ENCODE data around the gene ATXN7L3B.

The ATXN7L3B gene

DNA sequence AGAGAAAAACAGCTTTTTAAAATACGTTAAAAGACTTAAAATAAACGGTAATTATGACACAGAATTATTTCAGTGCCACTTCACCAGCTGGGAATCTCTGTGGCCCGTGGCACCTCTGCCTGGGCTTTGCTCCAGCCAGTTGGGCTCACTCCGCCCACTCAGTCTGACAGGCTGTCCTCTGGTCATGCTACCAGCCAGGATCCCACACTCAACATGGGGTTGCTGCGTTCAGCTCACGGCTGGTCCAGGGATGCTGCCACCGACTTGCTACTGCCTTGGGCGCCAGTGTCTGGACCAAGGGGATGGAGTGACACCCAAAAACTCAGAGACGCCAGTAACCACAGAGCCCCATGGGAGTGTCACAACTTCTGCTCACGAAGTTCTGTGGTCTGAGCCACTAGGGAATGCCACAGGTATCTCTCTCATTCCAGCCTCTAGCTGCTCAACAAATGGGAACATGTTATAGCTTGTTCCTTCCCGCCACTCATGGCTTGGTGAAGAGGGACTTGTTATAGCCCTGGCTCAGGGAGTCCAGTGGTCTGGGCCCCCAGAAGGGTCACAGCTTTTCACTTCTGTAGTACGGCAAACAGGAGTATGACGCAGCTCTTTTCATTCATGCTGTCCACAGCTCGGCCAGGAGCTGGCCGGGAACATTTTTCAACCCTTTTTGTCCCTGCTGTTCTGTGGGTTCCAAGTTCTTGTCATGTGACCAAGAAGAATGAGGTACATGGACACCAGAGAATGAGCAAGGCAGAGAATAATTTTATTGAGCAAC, 23.4 kb upstream of the ATXN7L3B start:
- TF ChIP-seq Cebpa-rat (IDR thresholded peaks at IDR 0.05): no peak
- Histone ChIP-seq H3K9me3 (replicated peaks in 1 of 11) (peaks cover 0 to 1% (median 0%) of the 10 kb centered on the region in 11 experiments; a peak in 1 of 22 replicates), H3K9ac (no peak overlapping the region), H3K4me2 (no peak overlapping the region), H3K4me1 (no peaks in the 10 kb centered on the region), H3K27me3 (no peaks in the 10 kb centered on the region), H3K36me3 (no peaks in the 10 kb centered on the region), H3K4me3 (no peak overlapping the region), H3K27ac (no peak overlapping the region), H4K20me1 (no peaks in the 10 kb centered on the region)

- Histone ChIP-seq H3K4me2 (no peak overlapping the region), H3K9me3 (replicated peaks in 1 of 11) (no peaks in the 10 kb centered on the region), H3K27me3 (no peaks in the 10 kb centered on the region), H3K9ac (no peak overlapping the region), H4K20me1 (no peaks in the 10 kb centered on the region), H3K27ac (no peak overlapping the region), H3K4me1 (no peaks in the 10 kb centered on the region), H3K36me3 (no peaks in the 10 kb centered on the region), H3K4me3 (no peak overlapping the region)
- no peak for TF ChIP-seq Cebpa-rat (IDR thresholded peaks at IDR 0.05)
Observed at GRCh38 chr12:74515849-74516248, 21.8 kb upstream of the ATXN7L3B start.

DNA sequence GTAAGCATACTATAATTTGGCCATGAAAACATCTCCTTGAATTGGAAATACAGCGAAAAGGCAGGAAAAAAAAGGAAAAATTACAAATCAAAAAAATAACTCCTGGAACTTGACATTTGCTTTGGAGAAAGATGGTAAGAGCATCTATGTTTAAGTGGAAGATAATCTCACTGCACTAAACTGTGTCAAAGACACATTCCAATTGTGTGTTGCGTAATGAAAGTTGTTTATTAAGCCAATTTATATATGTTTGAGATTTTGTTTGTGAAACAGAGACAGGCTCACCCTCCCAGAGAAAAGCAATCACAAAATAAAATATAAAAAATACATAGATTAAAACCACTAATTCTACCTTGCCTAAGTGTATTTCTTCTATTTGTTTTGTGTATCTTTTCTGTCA, 11.1 kb upstream of the ATXN7L3B start:
- no peaks in the 10 kb centered on the region for H3K4me1 ChIP-seq
- no peak overlapping the region for H3K9ac ChIP-seq
- H4K20me1 ChIP-seq: no peaks in the 10 kb centered on the region
- TF ChIP-seq Cebpa-rat (IDR thresholded peaks at IDR 0.05): peak in 1 of 11 experiments; percentile 17; a peak in 1 of 22 replicates
- no peak overlapping the region for H3K4me3 ChIP-seq
- H3K36me3 ChIP-seq: no peaks in the 10 kb centered on the region
- no peaks in the 10 kb centered on the region for H3K27me3 ChIP-seq
- no peak overlapping the region for H3K4me2 ChIP-seq
- no peak overlapping the region for H3K27ac ChIP-seq
- H3K9me3 ChIP-seq (replicated peaks in 1 of 11): no peaks in the 10 kb centered on the region

DNA sequence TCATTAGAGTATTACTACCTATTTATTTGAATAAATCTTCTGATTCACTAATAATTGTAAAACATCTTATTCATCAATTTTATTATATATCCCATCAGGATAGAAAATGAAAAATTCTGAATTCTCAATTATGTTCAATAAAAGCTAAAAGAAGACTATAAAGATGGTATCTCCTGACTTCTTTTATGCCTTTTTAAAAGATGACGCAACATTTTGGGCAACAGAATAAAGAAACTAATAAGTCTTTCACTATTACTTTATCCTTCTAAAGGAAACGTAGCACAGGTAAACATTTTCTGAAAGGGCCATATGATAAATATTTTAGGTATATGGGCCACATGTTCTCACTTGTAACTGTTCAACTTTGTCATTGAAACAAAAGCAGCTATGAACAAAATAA, 10.1 kb upstream of the ATXN7L3B start:
- H3K9ac ChIP-seq: no peak overlapping the region
- H3K9me3 ChIP-seq (replicated peaks in 1 of 11): no peaks in the 10 kb centered on the region
- H3K27ac ChIP-seq: no peak overlapping the region
- H3K36me3 ChIP-seq: no peaks in the 10 kb centered on the region
- no peaks in the 10 kb centered on the region for H3K4me1 ChIP-seq
- H4K20me1 ChIP-seq: no peaks in the 10 kb centered on the region
- no peak for TF ChIP-seq Cebpa-rat (IDR thresholded peaks at IDR 0.05)
- H3K4me3 ChIP-seq: no peak overlapping the region
- no peak overlapping the region for H3K4me2 ChIP-seq
- no peaks in the 10 kb centered on the region for H3K27me3 ChIP-seq

DNA sequence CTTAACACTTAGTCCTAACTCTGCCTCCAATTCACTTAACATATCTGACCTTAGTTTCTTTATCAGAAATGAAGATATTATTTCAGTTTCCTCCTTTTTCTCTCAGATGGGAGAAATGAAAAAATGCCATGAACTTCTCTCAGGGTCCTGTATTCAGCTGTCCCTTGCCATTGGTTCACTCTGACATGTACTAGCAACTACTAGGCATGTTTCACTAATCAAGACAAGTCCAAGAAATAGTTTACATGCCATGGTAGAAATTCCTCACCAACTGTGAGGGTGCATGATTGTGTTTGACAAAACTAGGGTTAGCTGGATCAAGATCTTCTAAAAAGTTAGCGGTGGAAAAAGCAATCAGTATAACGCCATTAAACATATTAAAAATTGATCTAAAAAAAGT, 7.0 kb upstream of the ATXN7L3B start:
- no peaks in the 10 kb centered on the region for H3K4me1 ChIP-seq
- no peak overlapping the region for H3K4me3 ChIP-seq
- H3K4me2 ChIP-seq: no peak overlapping the region
- TF ChIP-seq Cebpa-rat (IDR thresholded peaks at IDR 0.05): no peak
- peaks cover 0 to 6% (median 0%) of the 10 kb centered on the region in 11 experiments; a peak in 4 of 22 replicates for H3K9me3 ChIP-seq (replicated peaks in 1 of 11)
- no peak overlapping the region for H3K27ac ChIP-seq
- H3K27me3 ChIP-seq: no peaks in the 10 kb centered on the region
- H3K36me3 ChIP-seq: no peaks in the 10 kb centered on the region
- no peak overlapping the region for H3K9ac ChIP-seq
- no peaks in the 10 kb centered on the region for H4K20me1 ChIP-seq

DNA sequence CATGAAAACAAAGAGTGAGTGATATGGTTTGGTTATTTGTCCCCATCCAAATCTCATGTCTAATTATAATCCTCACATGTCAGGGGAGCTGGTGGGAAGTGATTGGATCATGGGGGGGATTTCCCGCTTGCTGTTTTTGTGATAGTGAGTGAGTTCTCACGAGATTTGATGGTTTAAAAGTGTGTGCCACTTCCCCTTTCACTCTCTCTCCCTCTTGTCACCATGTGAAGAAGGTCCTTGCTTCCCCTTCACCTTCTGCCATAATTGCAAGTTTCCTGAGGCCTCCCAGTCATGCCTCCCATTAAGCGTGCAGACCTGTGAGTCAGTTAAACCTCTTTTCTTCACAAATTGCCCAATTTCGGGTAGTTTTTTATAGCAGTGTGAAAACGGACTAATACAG, 2.1 kb upstream of the ATXN7L3B start:
- no peak overlapping the region for H3K4me2 ChIP-seq
- H4K20me1 ChIP-seq: peaks cover 14 to 22% (median 19%) of the 10 kb centered on the region in 11 experiments
- H3K36me3 ChIP-seq: peaks cover 6 to 22% (median 18%) of the 10 kb centered on the region in 11 experiments; a peak in 19 of 22 replicates
- H3K9me3 ChIP-seq (replicated peaks in 1 of 11): peaks cover 0 to 18% (median 11%) of the 10 kb centered on the region in 11 experiments; a peak in 9 of 22 replicates
- no peak for TF ChIP-seq Cebpa-rat (IDR thresholded peaks at IDR 0.05)
- no peaks in the 10 kb centered on the region for H3K27me3 ChIP-seq
- no peak overlapping the region for H3K27ac ChIP-seq
- no peak overlapping the region for H3K4me3 ChIP-seq
- peaks cover 19 to 23% (median 21%) of the 10 kb centered on the region in 10 experiments for H3K4me1 ChIP-seq
- H3K9ac ChIP-seq: no peak overlapping the region

DNA sequence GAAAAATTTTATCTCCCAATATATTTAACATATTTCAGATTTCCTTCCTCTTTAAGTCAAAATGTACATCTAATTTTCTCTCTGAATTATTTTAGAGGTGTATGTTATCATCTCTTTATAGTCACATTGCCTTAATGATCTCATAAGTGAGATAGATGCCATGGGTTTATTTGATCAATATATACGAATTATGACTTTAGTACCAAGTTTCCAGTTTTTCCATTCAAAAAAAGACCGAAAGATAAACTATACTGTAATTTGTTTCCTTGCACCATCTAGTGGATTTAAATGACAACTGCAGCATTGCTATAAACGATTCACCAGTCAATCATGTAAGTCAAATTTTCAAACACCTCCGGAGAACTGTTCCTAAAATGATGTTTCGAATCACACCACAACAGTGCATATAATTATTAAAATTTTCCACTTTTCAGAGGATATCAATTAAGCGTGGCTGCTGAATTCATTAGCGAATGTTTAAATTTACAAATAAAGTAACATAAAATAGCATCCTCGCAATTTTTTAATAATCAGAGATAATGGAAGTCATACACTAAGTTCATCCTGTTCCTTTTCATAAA, 419 bp upstream of the ATXN7L3B start:
- Histone ChIP-seq H3K27ac (peak overlapping the region; percentile 93 to 99 (median 96)), H4K20me1 (peaks cover 31 to 39% (median 36%) of the 10 kb centered on the region in 11 experiments), H3K36me3 (peaks cover 22 to 39% (median 34%) of the 10 kb centered on the region in 11 experiments; a peak in 21 of 22 replicates), H3K4me1 (peaks cover 30 to 38% (median 32%) of the 10 kb centered on the region in 10 experiments), H3K27me3 (no peaks in the 10 kb centered on the region), H3K9ac (peak overlapping the region; percentile 93 to 98 (median 96)), H3K4me3 (peak overlapping the region; percentile 68 to 93 (median 90)), H3K9me3 (replicated peaks in 1 of 11) (peaks cover 0 to 27% (median 11%) of the 10 kb centered on the region in 11 experiments; a peak in 9 of 22 replicates), H3K4me2 (peak overlapping the region; percentile 46 to 98 (median 88); a peak in 20 of 22 replicates)
- no peak for TF ChIP-seq Cebpa-rat (IDR thresholded peaks at IDR 0.05)

GRCh38 chr12:74538491-74539258, 1.0 kb downstream of the ATXN7L3B start:
- Histone ChIP-seq H3K36me3 (peaks cover 22 to 48% (median 36%) of the 10 kb centered on the region in 11 experiments; a peak in 21 of 22 replicates), H3K27me3 (no peaks in the 10 kb centered on the region), H3K9me3 (replicated peaks in 1 of 11) (peaks cover 0 to 27% (median 11%) of the 10 kb centered on the region in 11 experiments; a peak in 9 of 22 replicates), H3K9ac (peak overlapping the region; percentile 93 to 98 (median 96)), H3K4me3 (peak overlapping the region; percentile 68 to 93 (median 90)), H3K4me2 (peak overlapping the region; percentile 80 to 99 (median 95)), H3K4me1 (peaks cover 30 to 49% (median 33%) of the 10 kb centered on the region in 10 experiments), H3K27ac (peak overlapping the region; percentile 93 to 99 (median 96)), H4K20me1 (peaks cover 33 to 51% (median 47%) of the 10 kb centered on the region in 11 experiments)
- TF ChIP-seq Cebpa-rat (IDR thresholded peaks at IDR 0.05): no peak
